GM10266 (cell line): ENCODE data around the gene WDR75.

Experiments
- DNase-seq: peaks from one replicate; pipeline ENCODE4 v3.0.0; 2012; ENCODE audit errors: extremely low spot score
- CTCF ChIP-seq: IDR thresholded peaks from 2 replicates; pipeline ENCODE4 v1.5.1; 2012; ENCODE audit warnings: mild to moderate bottlenecking, low read depth; ENCODE audit not compliant: control insufficient read depth, insufficient read depth; ENCODE audit errors: missing control alignments

WDR75 gene

GRCh38 chr2:189506514-189506976, 65.3 kb downstream of the WDR75 start:
- no peak for TF ChIP-seq CTCF
- no peak for DNase-seq

GRCh38 chr2:189511210-189511959, 70.1 kb downstream of the WDR75 start:
- TF ChIP-seq CTCF: no peak
- DNase-seq: no peak

- DNase-seq: no peak
- TF ChIP-seq CTCF: no peak
Observed at GRCh38 chr2:189511960-189512319, 70.7 kb downstream of the WDR75 start.

GRCh38 chr2:189512879-189513278, 71.6 kb downstream of the WDR75 start:
- DNase-seq: no peak
- TF ChIP-seq CTCF: no peak

- no peak for TF ChIP-seq CTCF
- DNase-seq: no peak
Observed at GRCh38 chr2:189514104-189514503, 72.8 kb downstream of the WDR75 start.

GRCh38 chr2:189515264-189515663, 74.0 kb downstream of the WDR75 start:
- no peak for TF ChIP-seq CTCF
- DNase-seq: no peak

GRCh38 chr2:189516546-189516945, 75.3 kb downstream of the WDR75 start:
- DNase-seq: no peak
- no peak for TF ChIP-seq CTCF
